DND-41 (cell line): ENCODE results near the gene MLLT11.
A peak's percentile ranks its signal among the peaks of the same experiment; 100 is the strongest.
"Not testable (repeated sequence)": the region's sequence is repeated elsewhere in the genome, so short reads cannot be mapped to it uniquely, and the experiment has no call there.

Source experiments
- ATAC-seq: fragments of 200-7000 bp; cut with Tn5 transposase; 3 replicates; pipeline ENCODE4 v1.9.1; 2021; ENCODE audit warnings: low read depth; ENCODE audit not compliant: insufficient read depth
- DNase-seq: peaks from one replicate; pipeline ENCODE4 v3.0.0-alpha.2; 2020
- H2AFZ ChIP-seq: 2 replicates; pipeline ENCODE4 v1.6.0; 2012; ENCODE audit warnings: low read depth, low read length
- H3K27ac ChIP-seq: 2 replicates; pipeline ENCODE4 v1.5.1; 2012; ENCODE audit warnings: low read length, inconsistent platforms
- H3K27me3 ChIP-seq: fragments of 200-600 bp; sonication (generic); 2 replicates; pipeline ENCODE4 v1.6.0; 2012; ENCODE audit warnings: low read length, mild to moderate bottlenecking, inconsistent platforms; ENCODE audit not compliant: insufficient read depth, poor library complexity
- H3K36me3 ChIP-seq: 2 replicates; pipeline ENCODE4 v1.5.1; 2012; ENCODE audit warnings: low read length, inconsistent platforms; ENCODE audit not compliant: insufficient read depth
- H3K4me1 ChIP-seq: 2 replicates; pipeline ENCODE4 v1.5.1; 2012; ENCODE audit warnings: mild to moderate bottlenecking, low read length; ENCODE audit not compliant: insufficient read depth
- H3K4me2 ChIP-seq: 2 replicates; pipeline ENCODE4 v1.6.0; 2012; ENCODE audit warnings: mild to moderate bottlenecking, moderate library complexity, low read length, inconsistent platforms; ENCODE audit not compliant: insufficient read depth
- H3K4me3 ChIP-seq, 2 experiments: fragments of 200-600 bp in 1 of 2; shearing (Covaris generic) in 1 of 2; 2 replicates each; pipeline ENCODE4 v1.5.1; 2012 to 2016; ENCODE audit warnings: inconsistent platforms in 2 of 2, low read length in 2 of 2, mild to moderate bottlenecking in 2 of 2, low read depth in 1 of 2, moderate library complexity in 1 of 2
- H3K79me2 ChIP-seq: 2 replicates; pipeline ENCODE4 v1.6.0; 2012; ENCODE audit warnings: low read length, inconsistent platforms; ENCODE audit not compliant: insufficient read depth
- H3K9ac ChIP-seq: 2 replicates; pipeline ENCODE4 v1.6.0; 2012; ENCODE audit warnings: low read depth, mild to moderate bottlenecking, inconsistent platforms, low read length, moderate library complexity
- H3K9me3 ChIP-seq: 2 replicates; pipeline ENCODE4 v1.5.1; 2012; ENCODE audit warnings: low read length, moderate library complexity, mild to moderate bottlenecking, inconsistent platforms; ENCODE audit not compliant: insufficient read depth, severe bottlenecking
- H4K20me1 ChIP-seq: 2 replicates; pipeline ENCODE4 v1.6.0; 2012; ENCODE audit warnings: low read length; ENCODE audit not compliant: insufficient read depth
- CTCF ChIP-seq: IDR thresholded peaks from 2 replicates; pipeline ENCODE4 v1.5.1; 2012; ENCODE audit warnings: borderline replicate concordance, low read length, moderate library complexity, mild to moderate bottlenecking; ENCODE audit not compliant: poor library complexity, severe bottlenecking; ENCODE audit errors: extremely low read depth
- EZH2 ChIP-seq: IDR thresholded peaks from 3 replicates; pipeline ENCODE4 v1.6.1; 2012; ENCODE audit warnings: borderline replicate concordance, low read depth, mild to moderate bottlenecking, moderate library complexity, low read length, inconsistent platforms; ENCODE audit not compliant: severe bottlenecking

The MLLT11 gene

GRCh38 chr1:151070474-151071276 lies 10.5 kb downstream of the MLLT11 start, which contains the start of gene GABPB2:
Gene GABPB2 (plus strand): TSS chr1:151070761. CDS start chr1:151088190, 17,429 bp downstream.
- no peak for TF ChIP-seq EZH2
- peak; percentile 82 for TF ChIP-seq CTCF
- no peaks in the 10 kb centered on the region for H3K9me3 ChIP-seq
- H3K4me3 ChIP-seq: peak within 1 kb of the TSS; percentile 45 to 68
- DNase-seq (peak; percentile 90), ATAC-seq (peak; percentile 88)
- no peaks in the 10 kb centered on the region for H3K27me3 ChIP-seq
- H3K4me2 ChIP-seq: peak within 1 kb of the TSS; percentile 78
- peak within 1 kb of the TSS; percentile 89 for H2AFZ ChIP-seq
- H3K4me1 ChIP-seq: peaks cover 46% of the 10 kb centered on the region
- peaks cover 64% of the 10 kb centered on the region for H3K79me2 ChIP-seq
- no peaks in the 10 kb centered on the region for H4K20me1 ChIP-seq
- peak within 1 kb of the TSS; percentile 97 for H3K27ac ChIP-seq
- H3K36me3 ChIP-seq: peaks cover 43% of the 10 kb centered on the region
- peak within 1 kb of the TSS; percentile 84 for H3K9ac ChIP-seq

- H3K9ac ChIP-seq: no peak overlapping the region
- H3K79me2 ChIP-seq: peaks cover 49% of the 10 kb centered on the region
- no peaks in the 10 kb centered on the region for H3K9me3 ChIP-seq
- no peak overlapping the region for H2AFZ ChIP-seq
- H3K36me3 ChIP-seq: peaks cover 32% of the 10 kb centered on the region
- H3K27me3 ChIP-seq: no peaks in the 10 kb centered on the region
- TF ChIP-seq EZH2 (no peak), CTCF (no peak)
- peak overlapping the region; percentile 78; the same call in 1 of the 2 replicates for H3K4me2 ChIP-seq
- H3K4me1 ChIP-seq: peaks cover 36% of the 10 kb centered on the region
- no peak overlapping the region for H3K4me3 ChIP-seq
- DNase-seq (no peak), ATAC-seq (no peak)
- no peak overlapping the region for H3K27ac ChIP-seq
- H4K20me1 ChIP-seq: no peaks in the 10 kb centered on the region
Observed at GRCh38 chr1:151072224-151072623, 12.0 kb downstream of the MLLT11 start.

GRCh38 chr1:151085953-151086559 lies 25.9 kb downstream of the MLLT11 start:
- H3K4me2 ChIP-seq: no peak overlapping the region
- no peaks in the 10 kb centered on the region for H3K79me2 ChIP-seq
- H3K9me3 ChIP-seq: no peaks in the 10 kb centered on the region
- no peak overlapping the region for H3K9ac ChIP-seq
- no peak overlapping the region for H2AFZ ChIP-seq
- peaks cover 4% of the 10 kb centered on the region; the same call in 1 of the 2 replicates for H3K36me3 ChIP-seq
- TF ChIP-seq CTCF (no peak), EZH2 (no peak)
- H3K4me1 ChIP-seq: no peaks in the 10 kb centered on the region
- ATAC-seq (no peak), DNase-seq (no peak)
- H3K27ac ChIP-seq: no peak overlapping the region
- no peak overlapping the region for H3K4me3 ChIP-seq
- no peaks in the 10 kb centered on the region for H3K27me3 ChIP-seq
- H4K20me1 ChIP-seq: no peaks in the 10 kb centered on the region

GRCh38 chr1:151097426-151097825 lies 37.2 kb downstream of the MLLT11 start:
- H3K79me2 ChIP-seq, H3K4me1 ChIP-seq, H3K9ac ChIP-seq, H2AFZ ChIP-seq, H3K4me2 ChIP-seq, DNase-seq, H3K9me3 ChIP-seq, H3K4me3 ChIP-seq, H3K36me3 ChIP-seq, H3K27ac ChIP-seq, H3K27me3 ChIP-seq, ATAC-seq, H4K20me1 ChIP-seq: not testable (repeated sequence)
